Activated CD4-positive, CD25-positive, alpha-beta regulatory T cell treated with anti-CD3 and anti-CD28 coated beads, Interleukin-2, amount 50 U/mL, for 16 hours (primary cell): ENCODE results near the gene NDC1.

Experiments used
- DNase-seq: peaks from one replicate; pipeline ENCODE4 v3.0.0-alpha.2; 2020; ENCODE audit warnings: low read depth, low spot score

Gene NDC1

DNA sequence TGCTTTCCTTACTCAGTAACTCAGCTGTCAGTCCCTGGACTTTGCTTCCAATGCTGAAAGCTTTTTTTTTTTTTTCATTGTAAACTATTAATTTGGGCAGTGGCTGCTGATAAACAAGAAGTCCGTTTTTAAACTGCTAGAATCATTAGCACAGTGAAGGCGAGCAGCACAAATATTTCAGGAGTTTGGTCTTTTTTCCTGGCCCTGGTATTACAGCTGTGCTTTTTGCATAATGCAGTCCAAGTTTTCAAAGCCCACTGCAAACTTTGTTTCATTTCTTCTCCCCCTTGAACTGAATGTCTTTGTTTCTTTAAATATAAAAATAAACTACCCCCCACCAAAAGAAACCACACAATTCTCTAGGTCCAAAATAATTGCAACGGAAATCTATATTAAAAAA is 105.7 kb downstream of the NDC1 start:
- DNase-seq: no peak

DNA sequence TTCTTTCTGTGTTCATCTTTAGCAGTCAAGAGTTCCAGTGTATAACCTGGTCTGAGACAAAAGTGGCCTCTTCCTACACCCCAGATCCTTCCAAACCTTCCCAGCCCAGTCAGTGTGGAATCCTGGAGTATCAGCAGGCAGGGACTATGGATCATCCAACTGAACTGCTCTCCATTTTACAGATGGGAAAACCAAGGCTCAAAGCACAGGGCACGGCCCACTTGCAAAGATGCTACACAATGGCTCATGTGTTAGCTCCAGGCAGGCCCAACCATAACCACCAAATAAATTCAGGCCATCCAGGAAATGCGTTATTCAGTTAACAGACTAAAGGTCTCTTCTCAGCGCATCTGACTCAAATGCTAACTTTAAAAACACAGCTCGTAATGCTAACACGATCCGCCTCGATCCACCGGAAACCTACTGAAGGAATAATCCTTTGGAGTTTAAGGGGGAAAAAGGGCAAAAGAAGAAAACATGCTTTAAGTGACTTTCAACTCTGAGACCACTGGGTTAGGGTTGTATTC is 106.3 kb downstream of the NDC1 start:
- DNase-seq: no peak

DNA sequence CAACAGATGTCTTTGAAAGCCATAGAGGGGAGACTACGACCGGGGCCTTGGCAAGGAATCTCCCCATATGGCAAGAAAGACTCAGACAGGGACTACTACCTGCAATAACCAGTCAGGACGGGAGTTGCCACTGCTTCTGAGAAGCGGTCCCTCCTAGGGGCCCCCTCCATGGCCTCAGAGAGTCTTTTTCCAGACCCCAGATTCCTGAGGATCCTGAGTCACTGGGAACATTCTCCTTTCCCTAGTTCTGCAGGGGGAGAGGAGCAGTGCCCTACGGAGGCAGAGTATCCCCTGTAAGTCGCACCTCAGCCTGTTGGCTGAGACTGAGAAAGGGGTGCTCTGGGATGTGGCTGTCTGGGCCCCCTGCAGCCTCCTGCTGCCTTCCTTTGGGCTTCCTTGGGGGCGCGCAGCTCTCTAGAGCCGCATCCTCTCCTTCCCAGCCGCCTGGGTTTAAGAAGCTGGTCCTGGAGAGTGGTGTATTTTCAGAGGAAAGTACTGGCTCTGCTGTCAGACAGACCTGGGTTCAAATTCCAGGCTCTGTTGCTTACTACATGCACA is 107.0 kb downstream of the NDC1 start:
- no peak for DNase-seq

GRCh38 chr1:53730224-53730865 is 107.8 kb downstream of the NDC1 start:
- DNase-seq: no peak

DNA sequence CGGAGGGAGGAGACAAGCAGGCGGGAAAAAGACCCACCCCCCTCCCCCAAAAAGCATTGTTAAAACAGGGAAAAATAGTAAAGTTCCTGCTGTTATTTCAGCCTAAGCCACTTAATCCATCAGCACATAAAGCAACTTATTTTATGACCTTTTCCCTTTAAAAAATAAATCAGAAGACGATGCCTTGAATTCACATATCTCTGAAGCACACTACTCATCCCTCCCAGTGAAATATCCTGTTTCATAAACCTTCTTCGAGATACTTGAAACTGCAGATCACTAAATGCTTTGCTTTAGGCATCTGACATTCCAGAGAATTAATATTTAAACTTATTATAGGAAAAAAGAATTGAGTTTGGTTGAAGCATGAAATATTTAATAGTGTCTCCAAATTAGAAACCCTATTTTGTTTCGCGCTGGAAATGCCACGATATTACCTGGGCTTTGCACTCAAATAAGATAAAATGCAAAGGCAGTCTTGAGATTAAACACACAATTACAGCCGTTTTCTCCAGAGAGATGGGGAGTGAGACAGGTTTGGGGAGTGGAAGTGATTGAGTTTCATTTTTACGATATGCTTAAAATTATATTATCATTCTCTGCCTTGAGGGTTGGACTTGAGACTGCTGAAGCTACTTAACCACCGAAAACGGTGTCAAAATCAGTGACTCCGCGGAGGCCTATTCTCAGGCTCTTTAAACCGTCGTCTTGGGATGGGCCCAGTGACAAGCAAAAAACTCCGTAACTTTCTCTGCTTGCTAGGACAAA is 108.5 kb downstream of the NDC1 start:
- DNase-seq: no peak

DNA sequence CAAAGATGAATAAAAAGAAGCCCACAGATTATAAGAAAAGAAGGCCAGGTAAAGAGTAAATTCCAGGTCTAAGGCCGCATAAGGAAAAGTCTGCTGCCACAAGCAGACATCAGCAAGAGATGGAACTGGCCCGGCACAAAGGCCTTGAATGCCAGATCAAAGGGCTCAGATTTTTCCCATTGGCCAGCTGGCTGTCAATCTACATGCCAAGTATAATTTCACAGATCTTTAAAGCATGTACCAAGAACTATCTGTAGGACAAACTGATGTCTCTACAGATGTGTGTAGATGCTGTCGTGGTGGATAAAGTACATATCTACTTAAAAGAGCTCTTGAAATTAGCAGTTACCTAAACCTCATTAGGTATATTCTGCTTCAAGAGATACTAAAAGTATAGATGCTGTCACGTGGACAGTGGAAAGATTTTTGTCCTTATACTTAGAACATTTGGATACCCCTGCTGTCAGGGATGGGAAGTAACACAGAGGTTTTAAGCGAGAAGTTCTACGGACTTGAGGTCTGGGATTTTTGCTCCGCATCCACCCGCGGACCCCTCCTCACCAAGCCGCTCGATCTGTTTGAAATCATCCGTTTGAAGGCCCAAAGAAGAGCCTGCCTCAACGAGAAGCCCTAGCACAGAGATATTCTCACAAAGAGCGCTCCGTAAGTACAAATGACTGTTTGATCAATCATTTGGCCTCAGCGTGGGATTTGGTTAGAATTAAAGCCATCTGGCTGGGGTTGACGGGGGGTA is 109.2 kb downstream of the NDC1 start:
- DNase-seq: no peak

GRCh38 chr1:53728196-53728595 is 109.9 kb downstream of the NDC1 start:
- DNase-seq: no peak

DNA sequence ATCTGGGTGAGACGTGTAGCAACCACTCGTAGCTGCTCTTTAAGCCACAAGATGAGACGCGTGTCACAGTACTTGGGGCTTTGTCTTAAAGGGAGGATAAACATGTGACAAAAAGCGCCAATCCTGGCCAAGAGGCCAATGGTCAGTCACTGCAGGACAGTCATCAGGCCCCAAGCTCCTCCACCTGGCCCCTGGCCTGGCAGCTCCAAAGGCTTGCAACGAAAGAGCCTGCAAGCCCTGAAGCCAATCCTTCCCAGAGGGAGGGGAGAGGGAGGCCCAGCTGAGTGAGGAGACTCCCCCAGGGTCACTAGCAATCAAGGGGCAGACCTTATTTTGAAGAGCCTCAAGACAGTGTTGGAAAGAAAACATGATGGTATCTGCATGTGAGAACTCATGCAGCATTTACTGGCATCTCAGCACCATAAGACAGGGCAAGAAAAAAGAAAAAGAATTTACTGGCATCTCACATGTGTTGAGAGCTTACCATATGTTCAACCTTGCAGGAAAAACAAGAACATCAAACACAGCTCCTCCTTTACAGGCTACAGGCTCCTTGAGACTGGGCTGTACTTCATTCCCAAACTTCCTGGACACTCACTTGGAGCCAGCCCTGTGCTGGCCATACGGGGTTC is 110.5 kb downstream of the NDC1 start:
- no peak for DNase-seq

GRCh38 chr1:53726009-53726600 is 112.0 kb downstream of the NDC1 start:
- no peak for DNase-seq

- DNase-seq: no peak
Measured at GRCh38 chr1:53725238-53725689, 112.8 kb downstream of the NDC1 start.

- DNase-seq: no peak
Measured at GRCh38 chr1:53722025-53722424, 116.1 kb downstream of the NDC1 start.

GRCh38 chr1:53721088-53721487 is 117.0 kb downstream of the NDC1 start:
- no peak for DNase-seq

DNA sequence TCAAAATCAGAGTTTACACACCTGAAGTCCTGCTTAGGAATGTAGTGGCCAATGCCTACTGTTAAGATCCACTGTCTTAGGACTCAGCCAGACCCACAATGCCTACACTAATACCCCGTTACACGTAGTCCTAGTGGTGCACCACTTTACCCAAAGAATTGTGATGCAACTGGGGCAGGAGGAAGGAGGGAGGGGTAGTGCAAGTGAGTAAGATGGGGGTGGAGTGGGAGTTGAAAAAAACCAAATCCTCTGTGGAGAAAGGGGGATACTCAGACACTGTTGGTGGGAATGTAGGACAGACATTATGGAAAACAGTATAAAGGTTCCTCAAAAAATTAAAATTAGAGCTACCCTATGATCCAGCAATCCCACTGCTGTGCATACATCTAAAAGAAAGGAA is 118.6 kb downstream of the NDC1 start:
- no peak for DNase-seq

DNA sequence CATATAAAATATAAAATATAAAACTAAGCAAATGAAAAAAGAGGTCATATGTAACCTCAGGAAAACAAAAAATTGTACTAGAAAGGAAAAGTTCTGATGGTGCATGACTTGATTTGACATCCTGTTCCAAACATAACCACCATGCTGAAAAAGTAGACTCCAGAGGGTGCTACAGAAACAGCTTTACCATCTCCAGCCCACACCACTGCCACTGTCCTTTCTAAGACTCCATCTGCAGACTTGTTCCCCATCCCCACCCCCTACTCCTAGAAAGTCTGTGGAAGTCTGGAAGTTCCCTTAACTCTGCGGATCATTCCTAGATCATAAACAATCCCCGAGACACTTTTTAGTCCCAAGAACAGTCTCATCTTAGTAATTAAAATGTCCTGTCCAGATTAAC is 119.7 kb downstream of the NDC1 start:
- no peak for DNase-seq

DNA sequence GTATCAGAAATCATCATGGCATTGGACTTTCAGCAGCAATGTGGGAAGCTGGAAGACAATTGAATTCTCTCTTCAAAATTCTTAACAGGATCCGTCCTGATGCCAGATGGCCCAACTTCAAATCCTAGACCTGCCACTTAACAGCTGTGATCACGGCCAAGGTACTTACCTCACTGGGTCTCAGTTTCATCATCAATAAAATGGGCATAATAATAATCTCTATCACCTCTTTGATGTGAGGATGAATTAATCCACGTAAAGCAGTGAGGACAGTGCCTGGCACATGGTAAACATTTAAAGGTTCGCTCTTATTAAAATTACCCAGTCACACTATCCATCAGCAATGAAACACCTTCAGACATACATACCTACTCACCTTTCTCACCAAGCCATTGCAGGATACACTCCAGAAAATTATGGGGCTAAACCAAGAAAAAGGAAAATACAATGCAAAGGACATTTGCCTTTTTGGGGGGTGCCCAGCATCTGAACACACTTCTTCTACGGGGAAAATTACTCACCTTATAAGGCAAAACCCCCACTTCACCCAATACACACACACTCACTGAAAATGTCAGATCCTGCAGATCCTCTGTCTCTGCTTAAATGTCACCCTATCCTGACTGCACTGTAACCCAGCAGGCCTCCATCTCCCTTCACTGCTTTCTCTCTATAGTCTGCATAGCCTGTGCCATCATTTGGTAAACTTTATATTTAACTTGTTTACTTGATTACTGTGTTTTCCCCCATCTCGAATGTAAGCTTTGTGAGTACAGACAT is 120.9 kb downstream of the NDC1 start:
- DNase-seq: no peak

GRCh38 chr1:53716150-53716549 is 121.9 kb downstream of the NDC1 start:
- DNase-seq: no peak

GRCh38 chr1:53715478-53715877 is 122.6 kb downstream of the NDC1 start:
- DNase-seq: no peak
